Left renal cortex interstitium (tissue), 4 donors: ENCODE results near the gene FADS2. TPM values are rescaled to one million over a fixed set of nuclear protein-coding genes. Genes with fewer than 3 reads are reported as not detected.

ENCODE experiments used
- DNase-seq, 4 donors: peaks; one replicate each; pipeline ENCODE4 v3.0.0-alpha.2; 2013; ENCODE audit warnings: low read depth in 4 of 4, low spot score in 2 of 4, missing footprints in 1 of 4
- polyA plus RNA-seq, 4 donors: library from polyadenylated mRNA; unstranded; fragments of 120-200 nt; gene quantifications; one replicate each; pipeline ENCODE4 v1.2.1, GENCODE V29; 2013; ENCODE audit not compliant: insufficient read length in 4 of 4

The FADS2 gene
- 100 to 1,000 TPM in 2 of 4 donors, 10 to 100 TPM in 2; 82.9 to 117 (median 98.9) TPM for polyA plus RNA-seq

DNA sequence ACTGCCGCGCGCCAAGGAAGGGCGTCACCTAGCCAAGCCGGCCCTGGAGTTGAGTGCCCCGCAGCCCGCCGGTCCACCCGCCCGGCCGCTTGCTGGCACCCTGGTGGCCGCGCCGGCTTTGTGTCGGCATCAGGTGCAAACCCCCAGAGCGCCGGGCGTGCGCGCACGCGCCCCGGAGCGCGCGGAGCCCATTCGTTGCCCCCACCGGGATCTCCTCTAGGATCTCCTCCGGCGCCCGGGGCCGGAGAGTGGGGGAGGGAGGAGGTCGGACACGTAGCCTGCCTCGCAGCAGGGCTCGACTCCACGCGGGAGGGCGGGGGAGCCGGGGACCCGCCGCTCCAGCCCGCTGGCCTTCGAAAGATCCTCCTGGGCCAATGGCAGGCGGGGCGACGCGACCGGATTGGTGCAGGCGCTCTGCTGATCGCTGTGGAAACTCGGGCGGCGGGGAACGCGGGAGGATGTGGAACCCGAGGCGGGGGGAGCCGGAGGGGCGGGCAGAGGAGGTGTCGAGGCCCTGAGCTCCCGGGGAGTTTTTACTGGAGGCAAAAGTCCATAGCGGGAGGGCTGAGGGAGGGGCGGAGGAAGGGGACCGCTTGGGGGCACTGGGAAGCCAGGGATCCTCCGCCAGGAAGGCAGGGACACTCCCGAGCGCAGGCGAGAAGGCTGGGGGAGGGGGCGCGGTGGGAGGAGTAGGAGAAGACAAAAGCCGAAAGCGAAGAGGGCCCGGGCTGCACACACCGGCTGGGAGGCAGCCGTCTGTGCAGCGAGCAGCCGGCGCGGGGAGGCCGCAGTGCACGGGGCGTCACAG is at the start of gene FADS2:
TSS of gene FADS2 (plus strand) at position 730 of the 808 bp plus-strand sequence. CDS start 91 bp downstream, outside the sequence.
- peak in 3 of 4 donors; percentile 70 to 88 (median 85) for DNase-seq

DNA sequence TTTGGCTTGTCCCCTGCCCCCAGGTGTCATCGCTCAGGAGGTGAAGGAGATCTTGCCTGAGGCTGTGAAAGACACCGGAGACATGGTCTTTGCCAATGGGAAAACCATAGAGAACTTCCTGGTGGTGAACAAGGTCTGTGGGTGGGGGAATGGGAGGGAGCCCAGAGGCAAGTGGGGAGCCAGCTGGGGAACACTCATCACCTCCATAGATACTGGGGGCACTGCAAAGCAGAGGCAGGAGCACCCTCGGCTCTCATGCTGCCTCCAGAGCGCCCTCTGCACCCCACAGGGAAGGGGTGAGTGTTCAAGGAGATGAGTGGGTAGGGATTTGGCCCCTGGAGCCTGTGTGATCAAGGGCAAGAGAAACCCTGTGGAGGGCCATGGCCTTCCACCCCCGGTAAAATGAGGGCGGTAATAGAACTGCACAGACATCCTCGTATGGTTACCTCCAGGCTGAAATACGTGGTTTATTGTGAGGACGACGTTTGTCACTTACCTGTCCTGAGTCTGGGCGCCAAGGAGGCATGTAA is 49.7 kb upstream of the FADS2 start:
- no peak for DNase-seq

DNA sequence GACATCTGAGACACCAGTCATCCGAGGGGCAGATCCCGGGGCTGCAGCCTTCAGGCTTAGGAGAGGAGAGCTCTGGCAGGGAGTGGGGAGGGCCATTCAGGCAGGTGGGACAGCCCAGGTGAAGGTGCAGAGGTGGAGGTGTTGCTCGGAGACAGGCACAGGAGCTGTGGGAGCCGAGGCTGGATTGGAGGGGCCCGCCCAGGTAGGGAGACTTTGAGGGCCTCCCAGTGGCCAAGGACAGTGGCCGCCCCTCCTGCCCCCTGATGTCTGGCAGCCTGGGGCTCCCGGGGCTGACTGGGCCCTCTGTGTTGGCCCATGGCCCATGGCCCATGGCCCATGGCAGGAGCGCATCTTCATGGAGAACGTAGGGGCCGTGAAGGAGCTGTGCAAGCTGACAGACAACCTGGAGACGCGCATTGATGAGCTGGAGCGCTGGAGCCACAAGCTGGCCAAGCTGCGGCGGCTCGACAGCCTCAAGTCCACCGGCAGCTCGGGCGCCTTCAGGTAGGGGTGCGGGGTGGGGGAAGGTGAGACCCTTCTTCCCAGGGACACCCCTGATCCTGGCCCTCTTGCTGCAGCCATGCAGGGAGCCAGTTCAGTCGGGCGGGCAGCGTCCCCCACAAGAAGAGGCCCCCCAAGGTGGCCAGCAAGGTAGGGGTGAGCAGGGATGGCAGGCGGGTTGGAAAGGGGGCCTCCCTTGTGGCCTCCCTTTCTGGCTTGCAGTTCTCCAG is 49.0 kb upstream of the FADS2 start:
- no peak for DNase-seq

DNA sequence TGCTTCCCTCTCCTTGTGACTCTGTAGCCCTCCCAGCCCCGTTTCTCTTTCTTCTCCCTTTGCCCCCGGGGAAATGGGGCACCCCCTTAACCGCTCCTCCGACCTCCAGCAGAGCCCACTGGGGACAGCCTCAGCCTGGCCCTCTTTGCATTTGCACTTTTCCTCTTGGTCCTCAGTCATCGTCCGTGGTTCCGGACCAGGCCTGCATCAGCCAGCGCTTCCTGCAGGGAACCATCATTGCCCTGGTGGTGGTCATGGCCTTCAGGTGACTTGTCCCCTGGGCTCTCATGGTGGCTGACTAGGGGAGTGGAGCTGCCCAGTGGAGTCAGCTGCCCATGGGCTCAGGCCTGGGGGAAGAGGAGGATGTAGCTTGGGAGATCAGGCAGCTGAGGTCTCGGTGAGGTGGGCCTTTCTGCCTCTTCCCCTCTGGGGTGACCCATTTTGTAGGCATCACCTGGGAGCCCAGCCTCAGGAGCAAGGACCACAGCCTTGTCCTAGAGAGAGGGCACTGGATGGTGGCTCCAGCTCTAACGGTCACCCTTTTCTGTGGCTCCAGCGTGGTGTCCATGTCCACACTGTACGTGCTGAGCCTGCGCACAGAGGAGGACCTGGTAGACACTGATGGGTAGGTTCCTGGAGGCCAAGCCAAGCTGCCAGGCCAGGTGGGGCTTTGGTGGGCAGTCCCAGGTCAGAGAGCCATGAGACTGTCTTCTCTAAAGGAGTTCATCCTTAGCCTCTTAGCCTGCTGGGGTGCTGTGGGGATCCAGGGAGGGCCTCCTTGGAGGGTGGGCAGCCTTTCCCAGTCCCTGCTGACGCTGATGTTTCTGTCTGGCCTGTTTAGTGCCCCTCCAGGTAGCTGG is 48.2 kb upstream of the FADS2 start:
- DNase-seq: no peak

DNA sequence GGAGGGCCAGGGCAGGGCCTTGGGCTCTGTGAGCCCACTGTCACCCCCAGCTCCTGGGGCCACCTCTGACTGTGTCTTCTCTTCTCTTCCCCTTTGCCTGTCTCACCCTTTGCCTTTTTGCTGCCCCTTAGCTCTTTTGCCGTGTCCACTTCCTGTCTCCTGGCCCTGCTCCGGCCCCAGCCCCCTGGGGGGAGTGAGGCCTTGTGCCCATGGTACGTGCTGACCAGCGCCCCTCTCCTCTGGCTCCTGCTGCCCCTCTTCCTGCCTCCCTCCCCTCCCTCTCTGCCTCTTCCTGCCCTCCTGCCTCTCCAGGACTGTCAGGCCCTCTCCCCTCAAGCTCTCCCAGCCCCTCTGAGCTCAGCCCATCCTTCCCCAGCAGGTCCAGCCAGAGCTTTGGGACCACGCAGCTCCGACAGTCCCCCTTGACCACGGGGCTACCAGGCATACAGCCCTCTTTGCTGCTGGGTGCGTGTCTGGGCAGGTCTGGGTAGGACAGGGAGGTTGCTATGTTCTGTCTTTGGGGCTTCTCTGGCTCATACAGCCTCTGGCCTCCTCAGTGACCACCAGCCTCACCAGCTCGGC is 47.4 kb upstream of the FADS2 start:
- DNase-seq: no peak

DNA sequence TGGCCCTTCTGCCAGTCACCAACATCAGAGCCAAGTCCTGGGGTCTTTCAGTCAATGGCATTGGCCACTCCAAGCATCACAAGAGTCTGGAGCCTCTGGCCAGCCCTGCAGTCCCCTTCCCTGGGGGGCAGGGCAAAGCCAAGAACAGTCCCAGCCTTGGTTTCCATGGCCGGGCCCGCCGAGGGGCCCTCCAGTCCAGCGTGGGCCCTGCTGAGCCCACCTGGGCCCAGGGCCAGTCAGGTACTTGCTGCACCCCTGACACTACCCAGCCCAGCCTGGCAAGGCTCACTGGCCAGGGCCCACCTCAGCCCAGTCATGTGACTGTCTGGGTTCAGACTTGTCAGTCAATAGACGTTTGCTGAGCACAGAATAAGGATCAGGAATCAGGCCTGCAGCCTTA is 46.5 kb upstream of the FADS2 start:
- DNase-seq: no peak

DNA sequence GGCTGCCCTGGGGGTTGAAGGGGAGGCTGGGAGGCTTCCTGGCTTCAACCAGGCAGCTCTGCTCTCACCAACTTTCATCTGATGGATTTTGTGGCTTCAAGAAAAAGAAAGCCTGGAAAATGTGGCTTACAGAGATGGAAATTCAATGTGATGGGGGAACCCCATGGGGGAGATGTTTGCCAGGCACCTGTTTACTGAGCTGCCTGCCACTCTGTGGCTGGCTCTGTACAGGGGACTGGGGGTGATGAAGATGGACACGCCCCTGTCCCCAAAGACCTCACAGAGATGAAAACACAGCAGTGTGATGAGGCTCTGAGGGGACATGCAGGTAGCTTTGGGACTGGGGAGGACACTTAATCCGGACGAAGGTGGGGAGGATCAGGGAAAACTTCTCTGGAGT is 45.8 kb upstream of the FADS2 start:
- DNase-seq: no peak

DNA sequence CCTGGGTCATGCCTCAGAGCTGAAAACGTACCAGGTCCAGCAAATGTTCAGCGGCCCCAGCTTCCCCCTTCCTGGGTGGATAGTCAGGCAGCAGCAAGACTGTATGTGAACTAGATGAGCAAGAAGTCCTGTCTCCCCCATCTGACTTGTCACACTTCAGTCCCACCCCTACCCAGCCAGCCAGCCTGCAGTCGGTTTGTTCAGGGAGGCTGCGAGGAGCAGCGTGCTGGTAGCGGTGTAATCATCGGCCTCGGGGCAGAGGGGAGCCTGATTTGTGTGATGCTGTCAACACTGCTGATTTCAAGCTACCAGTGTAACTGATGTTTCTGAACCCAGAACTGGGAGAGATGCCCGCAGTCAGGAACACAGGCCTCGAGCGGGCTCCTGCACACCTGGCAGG is 45.3 kb upstream of the FADS2 start:
- DNase-seq: no peak

DNA sequence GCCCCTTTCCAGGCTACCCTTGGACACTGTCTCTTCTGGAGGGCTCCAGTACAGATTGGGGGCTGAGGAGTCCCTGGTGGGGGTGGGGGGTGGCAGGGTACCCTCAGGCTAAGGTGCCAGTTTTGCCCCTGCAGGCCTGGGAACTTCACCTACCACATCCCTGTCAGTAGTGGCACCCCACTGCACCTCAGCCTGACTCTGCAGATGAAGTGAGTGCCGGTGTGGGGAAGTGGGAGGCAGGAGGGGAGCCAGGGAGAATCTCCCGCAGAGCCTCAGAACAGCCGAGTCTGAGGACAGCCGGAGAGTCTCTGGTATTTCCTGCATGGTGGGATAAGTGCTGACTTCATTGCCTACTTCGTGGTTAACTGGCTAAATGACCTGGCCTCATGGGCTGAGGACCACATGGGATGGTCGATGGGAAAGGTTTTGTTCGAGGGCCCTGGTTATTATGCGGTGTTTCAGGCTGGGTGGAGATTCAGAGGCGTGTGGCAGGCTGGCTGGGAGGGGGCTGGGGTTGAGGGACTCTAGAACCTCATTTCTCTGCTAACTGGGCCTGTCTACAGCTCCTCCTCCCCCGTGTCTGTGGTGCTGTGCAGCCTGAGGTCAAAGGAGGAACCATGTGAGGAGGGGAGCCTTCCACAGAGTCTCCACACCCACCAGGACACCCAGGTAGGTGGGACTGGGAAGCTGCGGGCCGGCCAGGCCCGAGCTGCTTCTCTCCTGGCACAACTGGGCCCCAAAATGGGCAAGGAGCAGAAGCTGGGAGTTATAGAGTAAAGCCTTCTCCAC is 44.2 kb upstream of the FADS2 start:
- DNase-seq: no peak

DNA sequence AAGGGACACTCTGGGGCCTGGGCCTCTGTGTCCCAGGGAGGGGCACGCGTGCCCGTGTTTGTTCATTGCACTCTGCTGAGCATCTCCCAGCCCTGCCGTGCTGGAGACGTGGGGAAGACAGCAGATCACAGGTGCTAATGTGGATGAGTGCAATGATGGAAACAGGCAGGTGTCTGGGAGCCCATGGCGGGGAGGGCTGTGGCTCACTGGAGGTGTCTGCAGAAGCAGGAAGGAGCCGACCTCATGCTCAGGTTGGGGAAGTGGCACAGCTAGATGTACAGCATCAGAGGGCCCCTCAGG is 43.6 kb upstream of the FADS2 start:
- DNase-seq: no peak

DNA sequence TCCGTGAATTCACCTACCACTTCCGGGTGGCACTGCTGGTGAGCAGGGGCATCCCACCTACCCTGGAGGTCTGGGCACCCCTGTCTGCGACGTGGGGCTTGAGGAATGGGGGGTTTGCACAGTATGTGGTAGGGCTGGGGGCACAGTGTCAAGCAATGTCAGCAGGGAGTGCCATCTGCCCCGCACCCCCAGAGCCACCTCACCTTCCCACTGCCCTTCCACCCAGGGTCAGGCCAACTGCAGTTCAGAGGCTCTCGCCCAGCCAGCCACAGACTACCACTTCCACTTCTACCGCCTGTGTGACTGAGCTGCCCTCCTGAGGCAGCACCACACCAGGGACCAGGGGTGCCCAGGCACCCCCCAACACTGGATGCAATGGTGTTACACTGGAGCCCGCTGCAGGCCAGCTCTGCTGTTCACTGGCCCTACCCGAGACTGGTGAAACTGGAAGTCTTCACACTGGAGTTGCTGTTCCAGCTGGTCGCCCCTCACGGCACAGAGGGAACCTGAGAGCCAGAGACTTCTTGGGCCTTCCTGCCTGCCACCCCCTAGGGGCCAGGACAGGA is 42.2 kb upstream of the FADS2 start:
- DNase-seq: no peak

DNA sequence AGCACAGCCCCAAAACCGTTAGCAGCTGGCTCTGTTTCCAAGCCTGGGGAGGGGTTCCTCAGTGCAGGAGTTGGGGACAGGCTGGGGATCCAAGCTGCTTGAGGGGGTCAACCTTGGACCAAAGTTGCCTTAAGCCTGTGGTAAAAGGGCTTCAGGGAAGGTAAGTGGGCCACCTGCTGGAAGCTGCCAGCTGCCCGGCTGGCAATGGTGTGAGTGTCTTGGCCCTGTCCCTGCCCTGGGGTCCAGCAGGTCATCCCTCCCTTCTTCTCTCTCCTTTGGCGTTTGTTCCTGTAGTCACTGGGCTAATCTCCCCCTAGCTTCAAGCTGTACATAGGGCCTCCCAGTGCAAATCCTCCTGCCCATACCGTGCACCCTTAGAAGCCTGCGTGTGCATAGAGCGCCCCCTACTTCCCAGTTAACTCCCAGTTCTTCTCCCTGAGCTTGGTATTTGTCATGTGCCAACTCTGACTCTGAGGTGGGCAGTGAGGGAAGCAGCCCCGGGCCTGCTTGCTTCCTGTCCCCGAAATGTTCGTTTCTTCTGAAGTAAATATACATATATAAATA is 40.1 kb upstream of the FADS2 start:
- DNase-seq: no peak

DNA sequence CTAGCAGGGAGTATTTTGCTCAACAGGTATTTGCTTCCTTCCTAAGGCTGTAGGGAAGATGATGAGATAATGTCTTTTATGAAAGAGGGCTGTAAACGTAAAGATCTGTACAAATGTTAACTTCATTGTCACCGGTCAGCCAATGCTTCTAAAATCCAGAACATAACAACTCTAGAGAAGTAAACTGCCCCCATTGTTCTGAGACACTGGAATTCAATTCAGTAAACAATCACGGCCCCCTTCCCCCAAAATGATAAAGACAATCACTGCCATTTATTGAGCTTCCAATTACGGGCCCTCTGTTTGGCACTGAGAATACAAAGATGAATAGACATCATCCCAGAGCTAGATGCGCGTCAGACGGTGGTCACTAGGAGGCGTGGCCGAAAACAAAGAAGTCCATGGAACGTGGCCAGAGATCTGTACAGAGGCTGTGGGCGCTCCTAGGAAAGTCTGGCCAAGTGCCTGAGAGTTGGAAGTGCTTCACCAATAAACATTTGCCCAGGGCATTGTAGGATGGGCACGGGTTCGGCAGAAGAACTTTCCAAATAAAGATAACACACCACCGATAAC is 36.3 kb upstream of the FADS2 start:
- DNase-seq: peak in 1 of 4 donors; percentile 78

DNA sequence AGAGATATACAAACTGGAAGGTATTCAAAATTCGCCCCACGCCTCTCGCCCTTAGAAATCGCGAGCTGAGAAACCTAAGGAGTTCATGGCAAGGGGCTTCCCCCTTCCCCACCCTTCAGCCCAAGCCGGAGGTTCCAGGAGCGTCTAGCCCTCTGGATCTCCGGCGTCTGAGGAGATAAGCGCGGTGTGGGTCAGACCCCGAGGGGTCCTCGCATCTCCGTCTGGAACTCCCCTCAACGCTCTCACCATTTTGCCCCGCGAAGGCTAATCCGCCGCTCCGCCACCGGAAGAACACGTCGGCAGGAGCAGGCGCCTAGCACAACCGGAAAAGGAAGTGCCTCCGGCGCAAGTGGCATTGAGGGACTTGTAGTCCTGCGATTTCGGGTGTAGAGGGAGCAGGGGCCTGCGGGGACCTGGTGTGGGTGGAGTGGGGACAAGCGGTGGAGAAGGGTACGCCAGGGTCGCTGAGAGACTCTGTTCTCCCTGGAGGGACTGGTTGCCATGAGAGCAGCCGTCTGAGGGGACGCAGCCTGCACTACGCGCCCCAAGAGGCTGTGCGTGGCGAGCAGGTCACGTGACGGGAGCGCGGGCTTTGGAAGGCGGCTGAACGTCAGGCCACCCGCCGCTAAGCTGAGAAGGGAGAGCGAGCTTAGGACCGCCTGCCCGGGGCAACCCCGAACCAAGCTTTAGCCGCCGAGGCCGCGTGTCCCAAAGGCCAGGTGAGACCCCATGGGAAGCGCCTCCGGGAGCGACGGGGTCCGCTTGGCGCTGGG is 35.6 kb upstream of the FADS2 start, which contains the start of the genes FEN1 and TMEM258:
TSS of gene FEN1 (plus strand) at position 602 of the 773 bp plus-strand sequence. CDS start 2,451 bp downstream, outside the sequence.
TSS of gene TMEM258 (minus strand) at position 290 of the 773 bp plus-strand sequence. CDS start at position 249, 41 bp downstream.
- peak; percentile 90 to 94 (median 94) for DNase-seq

DNA sequence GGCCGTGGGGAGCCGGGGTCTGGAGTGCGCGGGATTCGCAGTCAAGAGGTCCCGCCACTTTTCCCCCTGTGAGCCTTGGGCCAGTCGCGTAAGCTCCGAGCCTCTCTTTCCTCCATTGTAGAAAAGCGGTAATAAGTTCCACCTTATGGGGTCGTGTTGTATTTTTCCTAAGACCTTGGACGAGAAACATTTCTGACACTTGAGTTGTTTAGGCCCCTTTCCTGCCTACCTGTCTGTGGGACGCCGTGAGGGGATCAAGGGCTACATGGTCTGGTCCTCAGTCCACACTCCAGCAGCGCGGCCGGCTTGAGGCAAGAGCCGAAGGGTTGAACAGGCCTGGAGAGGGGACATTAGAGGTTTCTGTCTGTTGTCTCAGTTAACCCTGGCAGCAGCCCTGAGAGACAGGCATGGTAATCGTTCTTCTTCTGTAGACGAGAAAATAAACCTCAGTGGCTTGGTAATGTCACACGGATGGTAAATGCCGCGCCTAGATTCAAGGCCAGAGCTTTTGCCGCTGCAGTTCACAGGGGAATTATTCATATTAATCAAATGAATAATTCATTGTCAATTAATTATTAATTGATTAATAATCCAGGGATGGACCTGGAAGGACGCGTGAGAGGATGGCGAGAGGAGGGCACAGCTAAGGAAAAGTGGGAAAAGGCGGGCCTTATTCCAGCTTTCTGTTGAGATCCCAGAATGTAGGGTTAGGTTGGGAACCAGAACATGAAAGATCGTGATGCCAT is 34.8 kb upstream of the FADS2 start:
- no peak for DNase-seq

DNA sequence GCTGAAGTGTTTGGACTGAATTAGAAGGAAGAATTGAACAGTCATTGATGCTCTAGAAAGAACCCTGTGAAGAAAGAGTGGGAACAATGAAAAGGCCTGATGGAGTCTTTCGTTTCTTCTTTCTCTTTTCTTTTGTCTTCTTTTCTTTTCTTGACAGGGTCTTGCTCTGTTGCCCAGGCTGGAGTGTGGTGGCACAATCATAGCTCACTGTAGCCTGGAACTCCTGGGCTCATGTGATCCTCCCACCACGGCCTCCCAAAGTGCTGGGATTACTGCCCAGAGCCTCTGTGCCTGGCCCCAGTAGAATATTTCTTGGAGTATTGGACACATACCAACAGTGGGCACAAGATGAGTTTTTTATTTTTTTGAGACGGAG is 34.3 kb upstream of the FADS2 start:
- DNase-seq: no peak

DNA sequence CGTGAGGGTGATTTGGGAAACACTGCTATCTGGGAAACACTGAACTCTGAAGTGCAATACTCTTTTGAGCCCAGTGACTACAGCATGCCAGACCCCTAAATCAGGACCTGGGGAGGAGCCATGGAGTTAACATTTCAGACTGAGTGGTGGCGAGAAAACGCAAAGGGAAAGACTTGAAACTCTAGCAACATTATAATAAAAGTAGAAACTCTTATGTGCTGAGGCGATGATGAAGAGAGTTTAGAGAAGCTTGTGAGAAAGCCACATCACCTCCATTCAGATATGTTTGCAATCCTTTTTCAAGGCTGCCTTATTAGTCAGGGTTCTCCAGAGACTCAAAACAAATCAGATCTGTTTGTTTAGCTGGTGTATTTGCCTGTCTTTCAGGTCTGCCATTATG is 33.5 kb upstream of the FADS2 start:
- no peak for DNase-seq
